Stimulated activated naive CD8-positive, alpha-beta T cell treated with anti-CD3 and anti-CD28 coated beads, Interleukin-15, amount 100 ng/mL, for 72 hours (primary cell): ENCODE data around the gene VSTM2L.

ENCODE experiments used
- ATAC-seq: fragments of 150-1000 bp; cut with Tn5 transposase; 2 replicates; pipeline ENCODE4 v1.10.0; 2021; ENCODE audit warnings: mild to moderate bottlenecking, moderate library complexity
- DNase-seq, 2 donors: peaks; one replicate each; pipeline ENCODE4 v3.0.0; 2021 to 2022
- H3K27ac Mint-ChIP-seq, 2 donors: one replicate each; pipeline ENCODE4 v1.8.0; 2022; ENCODE audit warnings: mild to moderate bottlenecking in 2 of 2, mixed read lengths in 2 of 2, moderate library complexity in 2 of 2
- H3K27me3 Mint-ChIP-seq: one replicate; pipeline ENCODE4 v1.8.0; 2022; ENCODE audit warnings: mixed read lengths
- H3K4me1 Mint-ChIP-seq: one replicate; pipeline ENCODE4 v1.8.0; 2022; ENCODE audit warnings: mild to moderate bottlenecking, mixed read lengths
- H3K4me3 Mint-ChIP-seq, 2 donors: one replicate each; pipeline ENCODE4 v1.8.0; 2022; ENCODE audit warnings: mild to moderate bottlenecking in 2 of 2, mixed read lengths in 2 of 2, moderate library complexity in 1 of 2
- H3K9me3 Mint-ChIP-seq, 2 donors: one replicate each; pipeline ENCODE4 v1.8.0; 2022; ENCODE audit warnings: mixed read lengths in 2 of 2

VSTM2L gene

GRCh38 chr20:37971561-37972127 lies 68.7 kb downstream of the VSTM2L start:
- no peak for DNase-seq
- H3K4me1 Mint-ChIP-seq, result peaks cover 3% of the 10 kb centered on the region
- peaks cover 17 to 26% of the 10 kb centered on the region in 2 donors for H3K9me3 Mint-ChIP-seq
- H3K4me3 Mint-ChIP-seq, result no peak overlapping the region
- H3K27ac Mint-ChIP-seq, result peak overlapping the region; percentile 27 to 35
- no peak for ATAC-seq
- no peaks in the 10 kb centered on the region for H3K27me3 Mint-ChIP-seq

GRCh38 chr20:37972256-37973058 lies 69.5 kb downstream of the VSTM2L start:
- Mint-ChIP-seq H3K4me3 (no peak overlapping the region), H3K27ac (peak overlapping the region in 1 of 2 donors; percentile 35), H3K9me3 (peaks cover 11 to 17% of the 10 kb centered on the region in 2 donors), H3K4me1 (peaks cover 11% of the 10 kb centered on the region), H3K27me3 (no peaks in the 10 kb centered on the region)
- DNase-seq (no peak), ATAC-seq (no peak)

- ATAC-seq (no peak), DNase-seq (no peak)
- Mint-ChIP-seq H3K9me3 (peaks cover 4 to 9% of the 10 kb centered on the region in 2 donors), H3K27ac (no peak overlapping the region), H3K27me3 (no peaks in the 10 kb centered on the region), H3K4me3 (no peak overlapping the region), H3K4me1 (peaks cover 20% of the 10 kb centered on the region)
These were observed 70.4 kb downstream of the VSTM2L start for GRCh38 chr20:37973059-37973910.

- no peaks in the 10 kb centered on the region for H3K27me3 Mint-ChIP-seq
- no peak for ATAC-seq
- H3K4me3 Mint-ChIP-seq, result peak overlapping the region in 1 of 2 donors; percentile 33
- no peak for DNase-seq
- H3K9me3 Mint-ChIP-seq, result no peaks in the 10 kb centered on the region
- peaks cover 20% of the 10 kb centered on the region for H3K4me1 Mint-ChIP-seq
- H3K27ac Mint-ChIP-seq, result peak overlapping the region in 1 of 2 donors; percentile 55
These were observed 74.0 kb downstream of the VSTM2L start for GRCh38 chr20:37976887-37977286.

- H3K27me3 Mint-ChIP-seq, result no peaks in the 10 kb centered on the region
- peaks cover 20% of the 10 kb centered on the region for H3K4me1 Mint-ChIP-seq
- H3K27ac Mint-ChIP-seq, result no peak overlapping the region
- H3K9me3 Mint-ChIP-seq, result no peaks in the 10 kb centered on the region
- H3K4me3 Mint-ChIP-seq, result no peak overlapping the region
- DNase-seq, result no peak
- no peak for ATAC-seq
These were observed 74.4 kb downstream of the VSTM2L start for GRCh38 chr20:37977338-37977737.

- Mint-ChIP-seq H3K4me3 (no peak overlapping the region), H3K4me1 (peaks cover 20% of the 10 kb centered on the region), H3K9me3 (no peaks in the 10 kb centered on the region), H3K27me3 (no peaks in the 10 kb centered on the region), H3K27ac (no peak overlapping the region)
- DNase-seq (no peak), ATAC-seq (no peak)
These were observed 74.9 kb downstream of the VSTM2L start for GRCh38 chr20:37977786-37978185.

GRCh38 chr20:37979021-37979985 lies 76.4 kb downstream of the VSTM2L start:
- H3K4me3 Mint-ChIP-seq, result no peak overlapping the region
- no peak for ATAC-seq
- H3K27ac Mint-ChIP-seq, result peak overlapping the region; percentile 46 to 59
- peaks cover 20% of the 10 kb centered on the region for H3K4me1 Mint-ChIP-seq
- DNase-seq, result no peak
- no peaks in the 10 kb centered on the region for H3K27me3 Mint-ChIP-seq
- H3K9me3 Mint-ChIP-seq, result no peaks in the 10 kb centered on the region

- ATAC-seq, result no peak
- Mint-ChIP-seq H3K9me3 (no peaks in the 10 kb centered on the region), H3K27me3 (no peaks in the 10 kb centered on the region), H3K4me3 (no peak overlapping the region), H3K27ac (no peak overlapping the region), H3K4me1 (peaks cover 20% of the 10 kb centered on the region)
- no peak for DNase-seq
These were observed 77.5 kb downstream of the VSTM2L start for GRCh38 chr20:37980383-37980782.

- Mint-ChIP-seq H3K27ac (no peak overlapping the region), H3K4me3 (no peak overlapping the region), H3K4me1 (peaks cover 20% of the 10 kb centered on the region), H3K27me3 (no peaks in the 10 kb centered on the region), H3K9me3 (no peaks in the 10 kb centered on the region)
- ATAC-seq (no peak), DNase-seq (no peak)
These were observed 77.9 kb downstream of the VSTM2L start for GRCh38 chr20:37980876-37981275.

- DNase-seq (no peak), ATAC-seq (no peak)
- Mint-ChIP-seq H3K27me3 (no peaks in the 10 kb centered on the region), H3K9me3 (no peaks in the 10 kb centered on the region), H3K4me1 (peaks cover 17% of the 10 kb centered on the region), H3K4me3 (no peak overlapping the region), H3K27ac (no peak overlapping the region)
These were observed 78.6 kb downstream of the VSTM2L start for GRCh38 chr20:37981568-37981967.

GRCh38 chr20:37983286-37983685 lies 80.4 kb downstream of the VSTM2L start:
- no peaks in the 10 kb centered on the region for H3K9me3 Mint-ChIP-seq
- H3K4me1 Mint-ChIP-seq, result peaks cover under 1% of the 10 kb centered on the region
- ATAC-seq, result no peak
- H3K27me3 Mint-ChIP-seq, result no peaks in the 10 kb centered on the region
- H3K27ac Mint-ChIP-seq, result no peak overlapping the region
- H3K4me3 Mint-ChIP-seq, result no peak overlapping the region
- no peak for DNase-seq

- no peaks in the 10 kb centered on the region for H3K27me3 Mint-ChIP-seq
- ATAC-seq (no peak), DNase-seq (no peak)
- no peaks in the 10 kb centered on the region for H3K9me3 Mint-ChIP-seq
- no peaks in the 10 kb centered on the region for H3K4me1 Mint-ChIP-seq
- H3K27ac Mint-ChIP-seq, result no peak overlapping the region
- H3K4me3 Mint-ChIP-seq, result no peak overlapping the region
These were observed 81.3 kb downstream of the VSTM2L start for GRCh38 chr20:37984018-37984785.

- no peak for ATAC-seq
- Mint-ChIP-seq H3K4me1 (peaks cover 14% of the 10 kb centered on the region), H3K27ac (no peak overlapping the region), H3K4me3 (no peak overlapping the region), H3K27me3 (no peaks in the 10 kb centered on the region), H3K9me3 (no peaks in the 10 kb centered on the region)
- no peak for DNase-seq
These were observed 83.3 kb downstream of the VSTM2L start for GRCh38 chr20:37986044-37986858.
